GM23338 (cell line): ENCODE results near the gene SPAAR.

ENCODE experiments used
- CTCF ChIP-seq, 2 experiments: fragments of 200-600 bp in 1 of 2; sonication (generic) in 1 of 2; conservative IDR thresholded peaks; 2 replicates each; pipeline versions ENCODE4 v1.5.1 to v1.6.1; 2016 to 2017; ENCODE audit warnings: antibody characterized with exemption in 2 of 2, low read depth in 2 of 2, mild to moderate bottlenecking in 2 of 2, moderate library complexity in 1 of 2
- JUNB ChIP-seq: IDR thresholded peaks from one replicate; pipeline ENCODE4 v1.6.1; 2016; ENCODE audit warnings: antibody characterized with exemption; ENCODE audit not compliant: unreplicated experiment

GRCh38 chr9:35905912-35906679 lies 3.2 kb upstream of the SPAAR start, which contains the start of gene HRCT1:
- no peak for TF ChIP-seq CTCF (conservative IDR thresholded peaks at IDR 0.05; ENCODE audit: low read depth in 2 of 2)
- TF ChIP-seq JUNB, result no peak
